HepG2 (cell line): Measurements from ENCODE around the gene CRY1.

Source experiments
- CHCHD3 ChIP-seq: sonication (generic); formaldehyde crosslinking; IDR thresholded peaks from 2 replicates; pipeline ENCODE4 v1.8.0; 2022; ENCODE audit warnings: mild to moderate bottlenecking, missing genetic modification reagents, moderate library complexity
- ELF1 ChIP-seq: sonication (generic); formaldehyde crosslinking; IDR thresholded peaks from 2 replicates; pipeline ENCODE4 v1.4.0; 2020; ENCODE audit warnings: missing genetic modification reagents
- EP300 ChIP-seq, 3 experiments: sonication (generic) in 1 of 3; formaldehyde crosslinking in 1 of 3; IDR thresholded peaks; 2 replicates each; pipeline versions ENCODE4 v1.5.1 to v1.6.1; 2011 to 2020; ENCODE audit warnings: low read depth in 2 of 3, low read length in 2 of 3, borderline replicate concordance in 1 of 3, improper control_type of control experiment in 1 of 3, mild to moderate bottlenecking in 1 of 3, missing genetic modification reagents in 1 of 3, moderate library complexity in 1 of 3
- POLR2AphosphoS5 ChIP-seq: IDR thresholded peaks from 2 replicates; pipeline ENCODE4 v1.6.1; 2012; ENCODE audit warnings: low read depth, low read length
- RAD21 ChIP-seq: fragments of 450-650 bp; formaldehyde crosslinking; IDR thresholded peaks from 2 replicates; pipeline ENCODE4 v1.5.0; 2020; ENCODE audit warnings: mild to moderate bottlenecking
- SMAD1 ChIP-seq: sonication (generic); formaldehyde crosslinking; IDR thresholded peaks from 2 replicates; pipeline ENCODE4 v1.4.0; 2020; ENCODE audit warnings: missing genetic modification reagents, low read depth, mild to moderate bottlenecking, borderline replicate concordance
- SMARCC2 ChIP-seq: fragments of 450-650 bp; IDR thresholded peaks from 2 replicates; pipeline ENCODE4 v1.6.1; 2017; ENCODE audit warnings: antibody characterized with exemption, mild to moderate bottlenecking
- ZNF24 ChIP-seq: fragments of 450-650 bp; IDR thresholded peaks from 2 replicates; pipeline ENCODE4 v1.6.1; 2017; ENCODE audit warnings: antibody characterized with exemption, mild to moderate bottlenecking
- TF ChIP-seq, protein P1 (sequence below): sonication (generic); formaldehyde crosslinking; IDR thresholded peaks from 2 replicates; pipeline ENCODE4 v1.4.0; 2020; ENCODE audit warnings: mild to moderate bottlenecking, low read depth, missing genetic modification reagents
- TF ChIP-seq, protein P2 (sequence below): sonication (generic); formaldehyde crosslinking; IDR thresholded peaks from 2 replicates; pipeline ENCODE4 v1.5.0; 2020; ENCODE audit warnings: mild to moderate bottlenecking, missing genetic modification reagents, moderate library complexity
- TF ChIP-seq, protein P3 (sequence below): IDR thresholded peaks from 2 replicates; pipeline ENCODE4 v1.6.1; 2016; ENCODE audit warnings: missing compliant biosample characterization, missing genetic modification reagents, borderline replicate concordance

DNA sequence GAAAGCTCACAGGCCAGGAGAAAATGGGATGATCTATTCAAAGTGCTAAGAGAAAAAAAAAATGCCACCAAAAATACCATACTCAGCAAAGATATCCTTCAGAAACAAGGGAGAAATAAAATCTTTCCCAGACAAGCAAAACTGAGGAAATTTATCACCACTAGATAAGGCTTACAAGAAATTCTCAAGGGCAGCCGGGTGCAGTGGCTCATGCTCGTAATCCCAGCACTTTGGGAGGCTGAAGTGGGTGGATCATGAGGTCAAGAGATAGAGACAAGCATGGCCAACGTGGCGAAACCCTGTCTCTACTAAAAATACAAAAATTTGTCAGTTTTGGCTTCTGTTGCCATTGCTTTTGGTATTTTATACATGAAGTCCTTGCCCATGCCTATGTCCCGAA lies 48.2 kb downstream of the CRY1 start:
- TF ChIP-seq POLR2AphosphoS5 (no peak), EP300 (IDR thresholded peaks at IDR 0.05; ENCODE audit: low read depth in 2 of 2, low read length in 2 of 2) (no peak), EP300 (CRISPR knock-in tag; IDR thresholded peaks at IDR 0.05; ENCODE audit: borderline replicate concordance) (no peak), CHCHD3 (no peak), ZNF24 (no peak), ELF1 (CRISPR knock-in tag) (no peak), SMARCC2 (no peak), RAD21 (CRISPR knock-in tag) (no peak), SMAD1 (CRISPR knock-in tag) (no peak)
- TF ChIP-seq, protein P1, sequence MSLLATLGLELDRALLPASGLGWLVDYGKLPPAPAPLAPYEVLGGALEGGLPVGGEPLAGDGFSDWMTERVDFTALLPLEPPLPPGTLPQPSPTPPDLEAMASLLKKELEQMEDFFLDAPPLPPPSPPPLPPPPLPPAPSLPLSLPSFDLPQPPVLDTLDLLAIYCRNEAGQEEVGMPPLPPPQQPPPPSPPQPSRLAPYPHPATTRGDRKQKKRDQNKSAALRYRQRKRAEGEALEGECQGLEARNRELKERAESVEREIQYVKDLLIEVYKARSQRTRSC = no peak
- TF ChIP-seq, protein P2, sequence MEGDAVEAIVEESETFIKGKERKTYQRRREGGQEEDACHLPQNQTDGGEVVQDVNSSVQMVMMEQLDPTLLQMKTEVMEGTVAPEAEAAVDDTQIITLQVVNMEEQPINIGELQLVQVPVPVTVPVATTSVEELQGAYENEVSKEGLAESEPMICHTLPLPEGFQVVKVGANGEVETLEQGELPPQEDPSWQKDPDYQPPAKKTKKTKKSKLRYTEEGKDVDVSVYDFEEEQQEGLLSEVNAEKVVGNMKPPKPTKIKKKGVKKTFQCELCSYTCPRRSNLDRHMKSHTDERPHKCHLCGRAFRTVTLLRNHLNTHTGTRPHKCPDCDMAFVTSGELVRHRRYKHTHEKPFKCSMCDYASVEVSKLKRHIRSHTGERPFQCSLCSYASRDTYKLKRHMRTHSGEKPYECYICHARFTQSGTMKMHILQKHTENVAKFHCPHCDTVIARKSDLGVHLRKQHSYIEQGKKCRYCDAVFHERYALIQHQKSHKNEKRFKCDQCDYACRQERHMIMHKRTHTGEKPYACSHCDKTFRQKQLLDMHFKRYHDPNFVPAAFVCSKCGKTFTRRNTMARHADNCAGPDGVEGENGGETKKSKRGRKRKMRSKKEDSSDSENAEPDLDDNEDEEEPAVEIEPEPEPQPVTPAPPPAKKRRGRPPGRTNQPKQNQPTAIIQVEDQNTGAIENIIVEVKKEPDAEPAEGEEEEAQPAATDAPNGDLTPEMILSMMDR = no peak
- TF ChIP-seq, protein P3, sequence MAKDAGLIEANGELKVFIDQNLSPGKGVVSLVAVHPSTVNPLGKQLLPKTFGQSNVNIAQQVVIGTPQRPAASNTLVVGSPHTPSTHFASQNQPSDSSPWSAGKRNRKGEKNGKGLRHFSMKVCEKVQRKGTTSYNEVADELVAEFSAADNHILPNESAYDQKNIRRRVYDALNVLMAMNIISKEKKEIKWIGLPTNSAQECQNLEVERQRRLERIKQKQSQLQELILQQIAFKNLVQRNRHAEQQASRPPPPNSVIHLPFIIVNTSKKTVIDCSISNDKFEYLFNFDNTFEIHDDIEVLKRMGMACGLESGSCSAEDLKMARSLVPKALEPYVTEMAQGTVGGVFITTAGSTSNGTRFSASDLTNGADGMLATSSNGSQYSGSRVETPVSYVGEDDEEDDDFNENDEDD (CRISPR knock-in tag) = no peak
